Measurements from ENCODE around the gene IGF2.

IGF2 gene

DNA sequence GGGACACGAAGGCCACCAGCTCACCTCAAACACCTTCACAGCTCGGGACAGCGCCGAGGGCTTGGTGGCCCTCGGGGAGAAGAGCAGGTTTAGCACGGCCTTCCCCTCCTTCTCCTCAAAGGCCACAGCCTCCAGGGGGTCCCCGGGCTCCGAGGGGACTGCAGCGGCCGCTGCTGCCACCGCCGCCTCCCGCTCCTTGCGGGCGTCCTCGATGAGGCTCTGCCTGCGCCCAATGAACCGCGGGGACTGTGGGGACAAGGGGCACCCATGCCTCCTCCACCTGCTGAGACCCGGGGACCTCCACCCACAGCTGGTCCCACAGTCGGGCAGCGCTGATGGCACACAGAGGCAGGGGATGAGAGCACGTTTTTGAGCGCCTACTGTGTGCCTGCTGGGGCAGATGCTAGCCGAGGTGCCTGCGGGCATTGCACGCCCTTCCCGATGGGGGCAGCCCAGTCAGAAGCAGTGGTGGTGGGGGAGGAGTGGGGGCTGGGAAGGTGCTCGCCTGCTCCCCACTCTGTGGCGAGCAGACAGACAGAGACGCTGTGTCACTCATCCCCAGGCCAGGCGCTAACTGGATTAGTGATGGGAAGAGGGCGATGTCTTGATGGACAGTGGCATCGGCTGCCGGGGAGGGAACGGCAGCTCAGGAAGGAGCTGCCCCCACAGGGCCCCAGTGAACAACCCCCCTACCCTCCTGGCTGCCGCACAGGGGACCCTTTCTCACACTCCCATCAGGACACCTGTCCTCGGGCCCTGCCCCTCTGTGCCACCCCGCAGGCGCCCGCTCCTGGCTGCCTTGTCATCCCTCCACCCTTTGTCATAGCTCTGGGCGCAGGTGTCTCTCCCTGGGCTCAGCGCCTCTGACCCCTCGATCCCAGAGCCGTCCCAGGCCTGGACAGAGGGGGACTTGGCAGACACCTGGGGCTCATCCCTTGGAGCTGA lies 30.7 kb upstream of the IGF2 start:
- DNase-seq (ENCODE audit: low spot score) = no peak

GRCh38 chr11:2169005-2169378 lies 29.8 kb upstream of the IGF2 start:
- DNase-seq (ENCODE audit: low spot score) = no peak

GRCh38 chr11:2168286-2169004 lies 29.3 kb upstream of the IGF2 start:
- no peak for DNase-seq (ENCODE audit: low spot score)

- no peak for DNase-seq (ENCODE audit: low spot score)
These were observed 28.2 kb upstream of the IGF2 start for GRCh38 chr11:2167141-2168045.

- DNase-seq (ENCODE audit: low spot score) = peak; percentile 33
These were observed 27.1 kb upstream of the IGF2 start for GRCh38 chr11:2166091-2166851.

- no peak for DNase-seq (ENCODE audit: low spot score)
These were observed 26.4 kb upstream of the IGF2 start for GRCh38 chr11:2165571-2165970.

- no peak for DNase-seq (ENCODE audit: low spot score)
These were observed 25.8 kb upstream of the IGF2 start for GRCh38 chr11:2164861-2165555.

DNA sequence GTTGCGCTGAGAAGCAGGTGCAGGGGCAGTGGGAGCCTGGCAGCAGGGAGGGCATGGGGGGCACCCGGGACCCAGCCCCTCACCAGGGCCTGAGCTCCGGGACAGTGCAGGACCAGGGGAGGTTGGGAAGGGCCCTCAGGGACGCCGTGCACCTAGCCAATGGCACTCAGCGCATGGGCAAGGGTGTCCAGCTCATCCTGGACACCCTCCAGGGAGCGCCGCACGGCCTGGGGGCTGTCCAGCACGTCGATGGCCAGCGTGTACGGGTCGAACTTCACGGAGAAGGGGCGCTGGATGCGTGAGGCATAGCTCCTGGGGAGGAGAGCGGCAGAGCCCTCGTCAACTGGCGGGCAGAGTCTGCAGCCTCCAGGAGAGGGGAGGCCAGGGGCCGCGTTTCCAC lies 24.9 kb upstream of the IGF2 start:
- no peak for DNase-seq (ENCODE audit: low spot score)

- DNase-seq (ENCODE audit: low spot score) = no peak
These were observed 24.3 kb upstream of the IGF2 start for GRCh38 chr11:2163428-2163978.

DNA sequence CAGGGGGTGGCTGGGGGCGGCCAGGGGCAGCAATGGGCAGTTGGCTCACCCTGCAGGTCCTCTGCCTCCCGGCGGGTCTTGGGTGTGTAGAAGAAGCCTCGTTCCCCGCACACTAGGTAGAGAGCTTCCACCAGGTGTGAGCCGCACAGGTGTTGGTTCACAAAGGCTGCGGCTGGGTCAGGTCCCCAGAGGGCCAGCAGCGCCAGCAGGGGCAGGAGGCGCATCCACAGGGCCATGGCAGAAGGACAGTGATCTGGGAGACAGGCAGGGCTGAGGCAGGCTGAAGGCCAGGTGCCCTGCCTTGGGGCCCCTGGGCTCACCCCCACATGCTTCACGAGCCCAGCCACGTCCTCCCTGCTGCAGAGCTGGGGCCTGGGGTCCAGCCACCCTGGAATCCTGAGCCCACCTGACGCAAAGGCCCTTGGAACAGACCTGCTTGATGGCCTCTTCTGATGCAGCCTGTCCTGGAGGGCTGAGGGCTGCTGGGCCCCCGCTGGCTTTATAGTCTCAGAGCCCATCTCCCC lies 21.6 kb upstream of the IGF2 start, which contains the start of gene INS:
Gene INS (minus strand): TSS at position 474 of the 524 bp plus-strand sequence. CDS start 238 bp downstream, at position 236.
- no peak for DNase-seq (ENCODE audit: low spot score)

DNA sequence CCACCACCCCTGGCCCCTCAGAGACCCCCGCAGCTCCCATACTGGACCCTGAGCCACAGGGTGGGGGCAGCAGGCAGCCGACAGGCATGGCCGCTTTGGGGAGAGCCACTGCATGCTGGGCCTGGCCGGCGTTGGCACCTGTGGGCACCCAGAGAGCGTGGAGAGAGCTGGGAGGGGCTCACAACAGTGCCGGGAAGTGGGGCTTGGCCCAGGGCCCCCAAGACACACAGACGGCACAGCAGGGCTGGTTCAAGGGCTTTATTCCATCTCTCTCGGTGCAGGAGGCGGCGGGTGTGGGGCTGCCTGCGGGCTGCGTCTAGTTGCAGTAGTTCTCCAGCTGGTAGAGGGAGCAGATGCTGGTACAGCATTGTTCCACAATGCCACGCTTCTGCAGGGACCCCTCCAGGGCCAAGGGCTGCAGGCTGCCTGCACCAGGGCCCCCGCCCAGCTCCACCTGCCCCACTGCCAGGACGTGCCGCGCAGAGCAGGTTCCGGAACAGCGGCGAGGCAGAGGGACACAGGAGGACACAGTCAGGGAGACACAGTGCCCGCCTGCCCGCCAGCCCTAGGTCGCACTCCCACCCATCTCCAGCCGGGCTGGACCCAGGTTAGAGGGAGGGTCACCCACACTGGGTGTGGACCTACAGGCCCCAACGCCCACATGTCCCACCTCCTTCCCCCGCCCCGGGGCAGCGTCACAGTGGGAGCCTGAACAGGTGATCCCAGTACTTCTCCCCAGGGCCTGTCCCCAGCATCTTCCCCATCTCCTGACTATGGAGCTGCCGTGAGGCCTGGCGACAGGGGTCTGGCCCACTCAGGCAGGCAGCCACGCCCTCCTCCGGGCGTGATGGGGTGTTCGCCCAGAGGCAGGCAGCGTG lies 20.6 kb upstream of the IGF2 start:
- no peak for DNase-seq (ENCODE audit: low spot score)

DNA sequence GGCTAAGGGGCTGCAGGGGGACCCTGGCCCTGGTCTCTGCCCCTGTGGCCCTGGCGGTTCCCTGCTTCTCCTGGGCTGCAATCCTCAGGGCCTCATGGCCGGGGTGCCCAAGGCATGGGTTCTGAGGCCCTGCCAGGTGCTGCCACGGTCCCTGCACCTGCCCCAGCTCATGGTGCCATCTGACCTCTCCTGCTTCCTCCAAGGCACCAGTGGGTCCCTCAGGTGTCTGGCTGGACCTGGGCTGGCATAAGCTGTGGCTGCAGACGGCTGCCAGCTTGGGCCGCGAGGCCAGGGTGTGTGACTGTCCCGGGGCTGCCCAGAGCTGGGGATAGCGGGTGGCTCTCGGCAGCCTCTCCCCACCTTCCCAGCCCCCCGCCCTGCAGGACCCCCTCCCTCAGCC lies 19.8 kb upstream of the IGF2 start:
- no peak for DNase-seq (ENCODE audit: low spot score)

DNA sequence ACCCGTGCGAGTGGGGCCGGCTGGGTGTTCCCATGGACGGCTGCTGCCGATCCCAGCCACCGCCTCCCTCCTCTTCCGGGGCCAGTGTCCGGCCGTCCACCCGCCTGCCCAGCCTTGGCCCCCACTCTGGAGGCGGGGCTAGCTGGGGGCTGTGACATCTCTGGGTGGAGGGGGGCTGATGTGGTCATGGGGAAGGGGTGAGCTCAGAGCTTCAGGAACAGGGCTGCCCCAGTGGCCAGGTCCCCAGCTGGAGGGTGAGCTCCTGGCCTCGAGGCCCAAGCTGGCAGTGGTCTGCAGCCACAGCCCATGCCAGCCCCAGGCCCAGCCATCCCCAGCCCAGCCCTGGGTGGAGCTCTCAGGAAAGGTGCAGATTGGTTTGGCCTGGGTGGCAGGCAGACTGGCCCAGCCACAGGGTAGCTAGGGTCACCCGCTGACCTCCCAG lies 19.1 kb upstream of the IGF2 start:
- DNase-seq (ENCODE audit: low spot score) = no peak

- DNase-seq (ENCODE audit: low spot score) = no peak
These were observed 18.3 kb upstream of the IGF2 start for GRCh38 chr11:2157294-2158040.

GRCh38 chr11:2156416-2157182 lies 17.4 kb upstream of the IGF2 start:
- peak; percentile 58 for DNase-seq (ENCODE audit: low spot score)

GRCh38 chr11:2155511-2155910 lies 16.3 kb upstream of the IGF2 start:
- no peak for DNase-seq (ENCODE audit: low spot score)

- no peak for DNase-seq (ENCODE audit: low spot score)
These were observed 15.7 kb upstream of the IGF2 start for GRCh38 chr11:2154889-2155288.

DNA sequence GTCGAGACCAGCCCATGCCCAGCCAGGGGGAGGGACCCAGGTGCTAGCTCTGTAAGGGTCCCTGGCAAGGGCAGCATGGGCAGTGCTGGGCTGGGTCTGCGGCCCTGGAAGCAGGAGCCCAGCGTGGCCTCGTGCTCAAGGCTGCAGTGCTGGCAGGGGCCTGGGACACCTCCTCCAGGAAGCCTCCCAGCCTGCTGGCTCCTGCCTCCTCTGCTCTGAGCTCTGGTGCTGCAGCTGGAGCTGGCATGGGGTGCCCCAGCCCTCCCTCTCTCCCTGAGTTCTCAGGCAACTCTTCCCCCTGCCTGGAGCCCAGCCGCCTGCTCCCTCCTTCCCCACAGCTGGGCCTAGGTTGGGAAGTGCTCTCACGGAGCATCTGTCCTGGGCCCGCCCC lies 15.0 kb upstream of the IGF2 start:
- DNase-seq (ENCODE audit: low spot score) = no peak
